HepG2 (cell line): ENCODE measurements around the gene CNTN5. TPM values are rescaled to one million over a fixed set of nuclear protein-coding genes. Genes with fewer than 3 reads are reported as not detected.

Source experiments
- AHR ChIP-seq: IDR thresholded peaks from 2 replicates; pipeline ENCODE4 v1.6.1; 2018; ENCODE audit warnings: missing genetic modification reagents, missing compliant biosample characterization
- CCDC6 ChIP-seq: sonication (generic); formaldehyde crosslinking; IDR thresholded peaks from 2 replicates; pipeline ENCODE4 v1.8.1; 2022; ENCODE audit warnings: mild to moderate bottlenecking, missing genetic modification reagents, moderate library complexity
- FOXP1 ChIP-seq, 2 experiments: fragments of 450-650 bp in 1 of 2; IDR thresholded peaks; 2 replicates each; pipeline ENCODE4 v1.6.1; 2017 to 2018; ENCODE audit warnings: antibody characterized with exemption in 1 of 2
- GATA4 ChIP-seq: sonication (generic); IDR thresholded peaks from 2 replicates; pipeline ENCODE4 v1.6.1; 2016; ENCODE audit warnings: antibody characterized with exemption, low read depth, borderline replicate concordance
- HNRNPK ChIP-seq: fragments of 200-400 bp; formaldehyde crosslinking; IDR thresholded peaks from 2 replicates; pipeline ENCODE4 v1.6.1; 2018; ENCODE audit warnings: low read length, low read depth, moderate library complexity, mild to moderate bottlenecking; ENCODE audit not compliant: poor library complexity, severe bottlenecking
- HOXA7 ChIP-seq: sonication (generic); formaldehyde crosslinking; IDR thresholded peaks from 2 replicates; pipeline ENCODE4 v1.8.1; 2022; ENCODE audit warnings: mild to moderate bottlenecking, missing genetic modification reagents, moderate library complexity
- NCOA1 ChIP-seq: sonication (generic); formaldehyde crosslinking; IDR thresholded peaks from 2 replicates; pipeline ENCODE4 v1.9.0; 2021; ENCODE audit warnings: missing genetic modification reagents
- NFATC3 ChIP-seq: sonication (generic); formaldehyde crosslinking; IDR thresholded peaks from 2 replicates; pipeline ENCODE4 v1.5.1; 2020; ENCODE audit warnings: mild to moderate bottlenecking, missing genetic modification reagents
- NR2F1 ChIP-seq, 2 experiments: fragments of 450-650 bp in 1 of 2; formaldehyde crosslinking in 1 of 2; IDR thresholded peaks; 2 replicates each; pipeline versions ENCODE4 v1.5.0 to v1.6.1; 2016 to 2020; ENCODE audit warnings: mild to moderate bottlenecking in 1 of 2, missing compliant biosample characterization in 1 of 2, missing genetic modification reagents in 1 of 2, moderate library complexity in 1 of 2
- PHF8 ChIP-seq: sonication (generic); formaldehyde crosslinking; IDR thresholded peaks from 2 replicates; pipeline ENCODE4 v1.5.0; 2020; ENCODE audit warnings: missing genetic modification reagents
- RARG ChIP-seq: sonication (generic); formaldehyde crosslinking; IDR thresholded peaks from 2 replicates; pipeline ENCODE4 v1.4.0; 2020; ENCODE audit warnings: low read depth, mild to moderate bottlenecking, missing genetic modification reagents
- REL ChIP-seq: sonication (generic); formaldehyde crosslinking; conservative IDR thresholded peaks from 2 replicates; pipeline ENCODE4 v1.8.0; 2022; ENCODE audit warnings: mild to moderate bottlenecking, missing genetic modification reagents, moderate library complexity
- SOX6 ChIP-seq, 2 experiments: fragments of 450-650 bp in 1 of 2; sonication (generic) in 1 of 2; formaldehyde crosslinking in 1 of 2; IDR thresholded peaks; 2 replicates each; pipeline versions ENCODE4 v1.4.0 to v1.6.1; 2017 to 2020; ENCODE audit warnings: antibody characterized with exemption in 1 of 2, mild to moderate bottlenecking in 1 of 2, missing genetic modification reagents in 1 of 2
- TBX2 ChIP-seq: sonication (generic); formaldehyde crosslinking; IDR thresholded peaks from 2 replicates; pipeline ENCODE4 v1.5.0; 2020; ENCODE audit warnings: missing genetic modification reagents, mild to moderate bottlenecking, borderline replicate concordance
- TCF12 ChIP-seq, 2 experiments: fragments of 450-650 bp in 1 of 2; sonication (generic) in 1 of 2; formaldehyde crosslinking in 1 of 2; IDR thresholded peaks; 2 replicates each; pipeline versions ENCODE4 v1.6.1 to v1.8.0; 2017 to 2022; ENCODE audit warnings: antibody characterized with exemption in 1 of 2, mild to moderate bottlenecking in 1 of 2, missing genetic modification reagents in 1 of 2, moderate library complexity in 1 of 2
- U2AF1 ChIP-seq: fragments of 200-400 bp; formaldehyde crosslinking; optimal IDR thresholded peaks from 2 replicates; pipeline ENCODE3; 2017; ENCODE audit warnings: mild to moderate bottlenecking, low read depth, low read length
- ZNF34 ChIP-seq: sonication (generic); formaldehyde crosslinking; IDR thresholded peaks from 2 replicates; pipeline ENCODE4 v1.4.0; 2020; ENCODE audit warnings: mild to moderate bottlenecking, missing genetic modification reagents, borderline replicate concordance
- ZNF441 ChIP-seq: sonication (generic); formaldehyde crosslinking; IDR thresholded peaks from 2 replicates; pipeline ENCODE4 v1.7.0; 2021; ENCODE audit warnings: missing genetic modification reagents, borderline replicate concordance
- ZNF674 ChIP-seq: sonication (generic); formaldehyde crosslinking; IDR thresholded peaks from 2 replicates; pipeline ENCODE4 v1.5.0; 2020; ENCODE audit warnings: low read depth, mild to moderate bottlenecking, missing genetic modification reagents
- ZNF879 ChIP-seq: sonication (generic); formaldehyde crosslinking; IDR thresholded peaks from 2 replicates; pipeline ENCODE4 v1.8.1; 2023; ENCODE audit warnings: missing genetic modification reagents
- ZSCAN29 ChIP-seq: sonication (generic); formaldehyde crosslinking; conservative IDR thresholded peaks from 2 replicates; pipeline ENCODE4 v1.4.0; 2020; ENCODE audit warnings: mild to moderate bottlenecking, missing genetic modification reagents
- polyA plus RNA-seq, 8 experiments: library from polyadenylated mRNA; depleted of rRNA in 3 of 8; stranded (reverse) in 7 of 8; unstranded in 1 of 8; fragments of >200 nt; fragmentation: Illumina TruSeq in 4 of 8; extraction: Trizol in 4 of 8; gene quantifications; 2 replicates each; pipeline versions ENCODE4 v1.2.1 to v1.2.3, GENCODE V29; 2011 to 2016; ENCODE audit warnings: low read depth in 4 of 8, missing spikeins in 1 of 8, mixed read lengths in 1 of 8; ENCODE audit not compliant: insufficient read depth in 1 of 8
- total RNA-seq, 5 experiments: library from RNA; depleted of rRNA; stranded (reverse); fragments of >200 nt; fragmentation: Illumina TruSeq; extraction: Trizol; gene quantifications; 2 replicates each; pipeline ENCODE4 v1.2.3, GENCODE V29; 2016; ENCODE audit warnings: low read depth in 1 of 5
- TF ChIP-seq, protein P1 (sequence below): sonication (generic); formaldehyde crosslinking; IDR thresholded peaks from 2 replicates; pipeline ENCODE4 v1.4.0; 2020; ENCODE audit warnings: mild to moderate bottlenecking, missing genetic modification reagents
- TF ChIP-seq, protein P2 (sequence below): sonication (generic); formaldehyde crosslinking; IDR thresholded peaks from 2 replicates; pipeline ENCODE4 v1.9.0; 2022; ENCODE audit warnings: low read depth, missing genetic modification reagents
- TF ChIP-seq, protein P3 (sequence below): sonication (generic); formaldehyde crosslinking; conservative IDR thresholded peaks from 2 replicates; pipeline ENCODE4 v1.4.0; 2020; ENCODE audit warnings: mild to moderate bottlenecking, missing genetic modification reagents, moderate library complexity

CNTN5 gene
- total and polyA plus RNA-seq, 2 of the 13 experiments (the other 11 are each of a cell fraction or from before 2014, with no cell fraction given): not detected

DNA sequence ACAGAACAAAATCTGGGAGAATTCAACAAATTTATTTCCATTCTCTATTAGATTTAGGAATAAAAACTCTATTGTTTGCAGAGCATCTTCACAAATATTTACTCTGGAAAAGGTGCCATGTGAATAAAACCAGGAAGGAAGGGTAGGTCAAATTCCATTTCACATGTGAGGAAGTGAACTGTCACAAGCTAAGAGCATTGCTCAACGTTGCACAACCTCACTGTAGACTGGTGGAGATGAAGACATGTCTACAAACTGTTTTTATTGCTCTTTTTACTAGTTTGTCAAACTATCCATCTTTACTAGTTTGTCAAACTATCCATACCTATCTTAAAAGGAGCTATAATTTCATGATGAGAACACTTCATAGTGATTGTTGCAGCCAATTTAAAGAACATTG lies 236.4 kb downstream of the CNTN5 start (continued):
- TF ChIP-seq, protein P1, sequence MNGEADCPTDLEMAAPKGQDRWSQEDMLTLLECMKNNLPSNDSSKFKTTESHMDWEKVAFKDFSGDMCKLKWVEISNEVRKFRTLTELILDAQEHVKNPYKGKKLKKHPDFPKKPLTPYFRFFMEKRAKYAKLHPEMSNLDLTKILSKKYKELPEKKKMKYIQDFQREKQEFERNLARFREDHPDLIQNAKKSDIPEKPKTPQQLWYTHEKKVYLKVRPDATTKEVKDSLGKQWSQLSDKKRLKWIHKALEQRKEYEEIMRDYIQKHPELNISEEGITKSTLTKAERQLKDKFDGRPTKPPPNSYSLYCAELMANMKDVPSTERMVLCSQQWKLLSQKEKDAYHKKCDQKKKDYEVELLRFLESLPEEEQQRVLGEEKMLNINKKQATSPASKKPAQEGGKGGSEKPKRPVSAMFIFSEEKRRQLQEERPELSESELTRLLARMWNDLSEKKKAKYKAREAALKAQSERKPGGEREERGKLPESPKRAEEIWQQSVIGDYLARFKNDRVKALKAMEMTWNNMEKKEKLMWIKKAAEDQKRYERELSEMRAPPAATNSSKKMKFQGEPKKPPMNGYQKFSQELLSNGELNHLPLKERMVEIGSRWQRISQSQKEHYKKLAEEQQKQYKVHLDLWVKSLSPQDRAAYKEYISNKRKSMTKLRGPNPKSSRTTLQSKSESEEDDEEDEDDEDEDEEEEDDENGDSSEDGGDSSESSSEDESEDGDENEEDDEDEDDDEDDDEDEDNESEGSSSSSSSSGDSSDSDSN: no peak
- no peak for TF ChIP-seq NCOA1 (CRISPR knock-in tag)
- TF ChIP-seq FOXP1 (IDR thresholded peaks at IDR 0.05): no peak
- TF ChIP-seq FOXP1 (CRISPR knock-in tag; IDR thresholded peaks at IDR 0.05): peak; percentile 57
- TF ChIP-seq U2AF1: no peak
- no peak for TF ChIP-seq AHR (CRISPR knock-in tag)
- TF ChIP-seq, protein P2, sequence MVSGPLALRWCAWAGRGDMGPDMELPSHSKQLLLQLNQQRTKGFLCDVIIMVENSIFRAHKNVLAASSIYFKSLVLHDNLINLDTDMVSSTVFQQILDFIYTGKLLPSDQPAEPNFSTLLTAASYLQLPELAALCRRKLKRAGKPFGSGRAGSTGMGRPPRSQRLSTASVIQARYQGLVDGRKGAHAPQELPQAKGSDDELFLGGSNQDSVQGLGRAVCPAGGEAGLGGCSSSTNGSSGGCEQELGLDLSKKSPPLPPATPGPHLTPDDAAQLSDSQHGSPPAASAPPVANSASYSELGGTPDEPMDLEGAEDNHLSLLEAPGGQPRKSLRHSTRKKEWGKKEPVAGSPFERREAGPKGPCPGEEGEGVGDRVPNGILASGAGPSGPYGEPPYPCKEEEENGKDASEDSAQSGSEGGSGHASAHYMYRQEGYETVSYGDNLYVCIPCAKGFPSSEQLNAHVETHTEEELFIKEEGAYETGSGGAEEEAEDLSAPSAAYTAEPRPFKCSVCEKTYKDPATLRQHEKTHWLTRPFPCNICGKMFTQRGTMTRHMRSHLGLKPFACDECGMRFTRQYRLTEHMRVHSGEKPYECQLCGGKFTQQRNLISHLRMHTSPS (CRISPR knock-in tag): no peak
- TF ChIP-seq ZNF441 (CRISPR knock-in tag): no peak
- TF ChIP-seq HNRNPK: no peak
- no peak for TF ChIP-seq NFATC3
- no peak for TF ChIP-seq HOXA7
- no peak for TF ChIP-seq GATA4
- no peak for TF ChIP-seq ZNF34 (CRISPR knock-in tag)
- TF ChIP-seq ZNF674 (CRISPR knock-in tag): no peak
- no peak for TF ChIP-seq RARG (CRISPR knock-in tag)
- TF ChIP-seq PHF8: no peak
- TF ChIP-seq SOX6 (IDR thresholded peaks at IDR 0.05): no peak
- peak; percentile 61; the same call in 1 of the 2 replicates for TF ChIP-seq SOX6 (CRISPR knock-in tag; IDR thresholded peaks at IDR 0.05)
- no peak for TF ChIP-seq REL (CRISPR knock-in tag)
- no peak for TF ChIP-seq CCDC6 (CRISPR knock-in tag)
- TF ChIP-seq NR2F1 (CRISPR knock-in tag; IDR thresholded peaks at IDR 0.05): no peak
- TF ChIP-seq ZSCAN29 (CRISPR knock-in tag): no peak
- no peak for TF ChIP-seq ZNF879 (CRISPR knock-in tag)
- TF ChIP-seq, protein P3, sequence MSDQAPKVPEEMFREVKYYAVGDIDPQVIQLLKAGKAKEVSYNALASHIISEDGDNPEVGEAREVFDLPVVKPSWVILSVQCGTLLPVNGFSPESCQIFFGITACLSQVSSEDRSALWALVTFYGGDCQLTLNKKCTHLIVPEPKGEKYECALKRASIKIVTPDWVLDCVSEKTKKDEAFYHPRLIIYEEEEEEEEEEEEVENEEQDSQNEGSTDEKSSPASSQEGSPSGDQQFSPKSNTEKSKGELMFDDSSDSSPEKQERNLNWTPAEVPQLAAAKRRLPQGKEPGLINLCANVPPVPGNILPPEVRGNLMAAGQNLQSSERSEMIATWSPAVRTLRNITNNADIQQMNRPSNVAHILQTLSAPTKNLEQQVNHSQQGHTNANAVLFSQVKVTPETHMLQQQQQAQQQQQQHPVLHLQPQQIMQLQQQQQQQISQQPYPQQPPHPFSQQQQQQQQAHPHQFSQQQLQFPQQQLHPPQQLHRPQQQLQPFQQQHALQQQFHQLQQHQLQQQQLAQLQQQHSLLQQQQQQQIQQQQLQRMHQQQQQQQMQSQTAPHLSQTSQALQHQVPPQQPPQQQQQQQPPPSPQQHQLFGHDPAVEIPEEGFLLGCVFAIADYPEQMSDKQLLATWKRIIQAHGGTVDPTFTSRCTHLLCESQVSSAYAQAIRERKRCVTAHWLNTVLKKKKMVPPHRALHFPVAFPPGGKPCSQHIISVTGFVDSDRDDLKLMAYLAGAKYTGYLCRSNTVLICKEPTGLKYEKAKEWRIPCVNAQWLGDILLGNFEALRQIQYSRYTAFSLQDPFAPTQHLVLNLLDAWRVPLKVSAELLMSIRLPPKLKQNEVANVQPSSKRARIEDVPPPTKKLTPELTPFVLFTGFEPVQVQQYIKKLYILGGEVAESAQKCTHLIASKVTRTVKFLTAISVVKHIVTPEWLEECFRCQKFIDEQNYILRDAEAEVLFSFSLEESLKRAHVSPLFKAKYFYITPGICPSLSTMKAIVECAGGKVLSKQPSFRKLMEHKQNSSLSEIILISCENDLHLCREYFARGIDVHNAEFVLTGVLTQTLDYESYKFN: 0 out of 2 replicates have a peak, but pooled peaks have one; percentile 31
- no peak for TF ChIP-seq TBX2 (CRISPR knock-in tag)
- TF ChIP-seq TCF12 (IDR thresholded peaks at IDR 0.05): no peak
- TF ChIP-seq TCF12 (CRISPR knock-in tag; IDR thresholded peaks at IDR 0.05): no peak
